SK-N-SH (cell line): ENCODE results near the gene HDGFL2.

Experiments used
- CTCF ChIP-seq: fragments of 200-600 bp; sonication (generic); IDR thresholded peaks from 2 replicates; pipeline ENCODE4 v1.6.1; 2017; ENCODE audit warnings: antibody characterized with exemption, mild to moderate bottlenecking, moderate library complexity
- RAD21 ChIP-seq: IDR thresholded peaks from 2 replicates; pipeline ENCODE4 v1.6.1; 2012; ENCODE audit warnings: mild to moderate bottlenecking, low read length
- REST ChIP-seq: IDR thresholded peaks from 2 replicates; pipeline ENCODE4 v1.6.1; 2012; ENCODE audit warnings: mild to moderate bottlenecking, low read depth, low read length, moderate library complexity

DNA sequence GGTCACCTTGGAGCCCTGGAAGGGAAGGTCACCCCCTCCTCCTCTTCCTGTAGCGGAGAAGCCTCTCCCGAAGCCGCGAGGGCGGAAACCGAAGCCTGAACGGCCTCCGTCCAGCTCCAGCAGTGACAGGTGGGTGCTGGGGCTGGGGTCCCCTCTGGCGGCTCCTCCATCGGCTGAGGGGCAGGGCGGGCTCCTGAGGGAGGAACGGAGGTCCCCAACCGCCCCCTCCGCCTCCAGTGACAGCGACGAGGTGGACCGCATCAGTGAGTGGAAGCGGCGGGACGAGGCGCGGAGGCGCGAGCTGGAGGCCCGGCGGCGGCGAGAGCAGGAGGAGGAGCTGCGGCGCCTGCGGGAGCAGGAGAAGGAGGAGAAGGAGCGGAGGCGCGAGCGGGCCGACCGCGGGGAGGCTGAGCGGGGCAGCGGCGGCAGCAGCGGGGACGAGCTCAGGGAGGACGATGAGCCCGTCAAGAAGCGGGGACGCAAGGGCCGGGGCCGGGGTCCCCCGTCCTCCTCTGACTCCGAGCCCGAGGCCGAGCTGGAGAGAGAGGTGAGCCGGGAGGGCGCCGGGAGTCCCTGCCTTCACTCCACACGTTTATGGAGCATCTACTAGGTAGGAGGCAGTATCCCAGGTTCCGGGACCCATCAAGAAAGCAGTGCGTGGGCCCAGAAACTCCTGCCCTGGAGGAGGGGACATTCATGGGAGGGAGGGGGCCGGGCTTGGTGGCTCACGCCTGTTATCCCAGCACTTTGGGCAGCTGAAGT lies 22.0 kb downstream of the HDGFL2 start:
- no peak for TF ChIP-seq RAD21
- TF ChIP-seq REST, result no peak
- TF ChIP-seq CTCF, result no peak
